Kidney (tissue), 22 donors: Measurements from ENCODE around the gene CRYGB. TPM values are rescaled to one million over a fixed set of nuclear protein-coding genes. Genes with fewer than 3 reads are reported as not detected.

ENCODE experiments used
- DNase-seq, 5 donors: peaks; one replicate each; pipeline ENCODE4 v3.0.0-alpha.2; 2013 to 2020
- FAIRE-seq: peaks from 2 replicates; lab custom pipeline; 2012; peaks lifted over from hg19 to GRCh38; lab: Jason Lieb, UNC
- H3K27ac ChIP-seq, 2 donors: one replicate each; pipeline ENCODE4 v1.7.0; 2013; ENCODE audit warnings: low read depth in 2 of 2, low read length in 2 of 2, inconsistent platforms in 1 of 2
- H3K27me3 ChIP-seq: one replicate; pipeline ENCODE4 v1.7.1; 2013; ENCODE audit warnings: low read length, inconsistent platforms; ENCODE audit not compliant: control insufficient read depth, insufficient read depth
- H3K36me3 ChIP-seq, 3 donors: one replicate each; pipeline versions ENCODE4 v1.7.0 to v1.7.1; 2013; ENCODE audit warnings: low read length in 3 of 3, control low read depth in 1 of 3, inconsistent platforms in 1 of 3; ENCODE audit not compliant: insufficient read depth in 3 of 3, control insufficient read depth in 2 of 3
- H3K4me1 ChIP-seq, 3 donors: one replicate each; pipeline versions ENCODE4 v1.7.0 to v1.7.1; 2013; ENCODE audit warnings: low read length in 3 of 3, inconsistent platforms in 1 of 3, low read depth in 1 of 3; ENCODE audit not compliant: control insufficient read depth in 2 of 3, insufficient read depth in 2 of 3
- H3K4me3 ChIP-seq, 3 donors: one replicate each; pipeline versions ENCODE4 v1.7.0 to v1.8.1; 2013; ENCODE audit warnings: low read length in 3 of 3, control low read depth in 1 of 3, inconsistent platforms in 1 of 3
- H3K9ac ChIP-seq, 3 donors: one replicate each; pipeline versions ENCODE4 v1.7.0 to v1.7.1; 2013; ENCODE audit warnings: low read length in 3 of 3, control low read depth in 1 of 3, inconsistent platforms in 1 of 3
- H3K9me3 ChIP-seq, 3 donors: one replicate each; pipeline versions ENCODE4 v1.7.0 to v1.7.1; 2013; ENCODE audit warnings: low read length in 3 of 3, control low read depth in 1 of 3, inconsistent platforms in 1 of 3; ENCODE audit not compliant: control insufficient read depth in 2 of 3, insufficient read depth in 1 of 3
- intact Hi-C: fragments of 100-400 bp; cut with DNase I; formaldehyde crosslinking; loops from one replicate; pipeline ENCODE4 v1.11.1; 2022
- long read RNA-seq, 10 donors: library from polyadenylated mRNA in 1 of 10; unstranded in 1 of 10; transcript quantifications; one replicate each; pipeline ENCODE4 v2.0.0 and lab custom pipeline, GENCODE V29; 2021 to 2026
- polyA plus RNA-seq: library from polyadenylated mRNA; stranded (reverse); fragments of 350-450 nt; fragmentation: Illumina TruSeq; extraction: RNeasy Lipid Tissue Mini Kit (QIAGEN cat#74804); gene quantifications from one replicate; pipeline ENCODE4 v1.2.3, GENCODE V29; 2014; ENCODE audit warnings: low read depth, low replicate concordance; ENCODE audit not compliant: insufficient read depth
- total RNA-seq: library from RNA; stranded (reverse); fragmentation: NEBNext Ultra II Directional; extraction: Animal tissue kit (Norgen Biotek cat#: 25700); gene quantifications from one replicate; pipeline ENCODE4 v1.2.1, GENCODE V29; 2021
- TF ChIP-seq, protein P1 (sequence below): IDR thresholded peaks from 3 replicates; pipeline ENCODE4 v1.5.1; 2012; ENCODE audit warnings: mild to moderate bottlenecking, moderate library complexity, borderline replicate concordance; ENCODE audit not compliant: insufficient read depth; ENCODE audit errors: extremely low read depth
- donor health status: control.
- donor health status: control.
- donor health status: control.
- donor health status: control.
- donor health status: control.
- donor health status: DM: yes; HTN: yes; CAD: no.
- donor health status: Normal renal cell carcinoma (clear cell type).

Gene CRYGB, protein sequence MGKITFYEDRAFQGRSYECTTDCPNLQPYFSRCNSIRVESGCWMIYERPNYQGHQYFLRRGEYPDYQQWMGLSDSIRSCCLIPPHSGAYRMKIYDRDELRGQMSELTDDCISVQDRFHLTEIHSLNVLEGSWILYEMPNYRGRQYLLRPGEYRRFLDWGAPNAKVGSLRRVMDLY
- not detected for total RNA-seq
- polyA plus RNA-seq, result not detected
- long read RNA-seq, donor 1, result 0 reads
- long read RNA-seq, donor 2, result 0 reads
- long read RNA-seq, donor 3, result 0 reads
- long read RNA-seq, donor 4, result 0 reads
- long read RNA-seq, donor 5, result 0 reads
- long read RNA-seq, donor 6, result 0 reads
- long read RNA-seq, donor 7, result 0 reads
- long read RNA-seq, donor 8, result 0 reads
- long read RNA-seq, donor 9, result 0 reads
- long read RNA-seq, donor 10, result 0 reads

DNA sequence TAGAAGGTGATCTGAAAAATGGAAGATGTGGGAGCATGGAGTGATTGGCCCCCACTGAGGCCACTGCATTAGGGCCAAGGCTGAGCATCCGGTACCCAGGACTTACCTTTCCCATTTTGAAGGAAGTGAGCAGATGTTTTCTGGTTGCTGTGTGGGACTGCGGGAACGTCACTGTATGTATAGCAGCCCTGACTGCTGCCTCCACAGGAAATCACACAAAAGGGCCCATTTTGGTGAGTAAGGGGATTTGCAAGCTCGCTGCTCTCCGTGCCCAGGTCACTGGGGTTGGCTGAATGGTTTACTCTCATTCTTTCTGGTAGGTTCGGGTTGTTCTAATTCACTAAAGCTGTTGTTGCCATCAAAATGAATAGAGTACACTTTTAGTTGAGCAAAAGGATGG is at the start of gene CRYGB:
TSS of gene CRYGB (minus strand) at position 153 of the 400 bp plus-strand sequence. CDS start at position 115, 38 bp downstream.
- H3K9me3 ChIP-seq, result no peaks in the 10 kb centered on the region
- DNase-seq (no peak), FAIRE-seq (no peak)
- no peak within 1 kb of the TSS for H3K4me3 ChIP-seq
- intact Hi-C loops, result no loop called here
- H3K36me3 ChIP-seq, result no peaks in the 10 kb centered on the region
- no peaks in the 10 kb centered on the region for H3K4me1 ChIP-seq
- no peak within 1 kb of the TSS for H3K27ac ChIP-seq
- H3K27me3 ChIP-seq, result no peaks in the 10 kb centered on the region
- TF ChIP-seq, protein P1, sequence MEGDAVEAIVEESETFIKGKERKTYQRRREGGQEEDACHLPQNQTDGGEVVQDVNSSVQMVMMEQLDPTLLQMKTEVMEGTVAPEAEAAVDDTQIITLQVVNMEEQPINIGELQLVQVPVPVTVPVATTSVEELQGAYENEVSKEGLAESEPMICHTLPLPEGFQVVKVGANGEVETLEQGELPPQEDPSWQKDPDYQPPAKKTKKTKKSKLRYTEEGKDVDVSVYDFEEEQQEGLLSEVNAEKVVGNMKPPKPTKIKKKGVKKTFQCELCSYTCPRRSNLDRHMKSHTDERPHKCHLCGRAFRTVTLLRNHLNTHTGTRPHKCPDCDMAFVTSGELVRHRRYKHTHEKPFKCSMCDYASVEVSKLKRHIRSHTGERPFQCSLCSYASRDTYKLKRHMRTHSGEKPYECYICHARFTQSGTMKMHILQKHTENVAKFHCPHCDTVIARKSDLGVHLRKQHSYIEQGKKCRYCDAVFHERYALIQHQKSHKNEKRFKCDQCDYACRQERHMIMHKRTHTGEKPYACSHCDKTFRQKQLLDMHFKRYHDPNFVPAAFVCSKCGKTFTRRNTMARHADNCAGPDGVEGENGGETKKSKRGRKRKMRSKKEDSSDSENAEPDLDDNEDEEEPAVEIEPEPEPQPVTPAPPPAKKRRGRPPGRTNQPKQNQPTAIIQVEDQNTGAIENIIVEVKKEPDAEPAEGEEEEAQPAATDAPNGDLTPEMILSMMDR, result no peak
- H3K9ac ChIP-seq, result no peak within 1 kb of the TSS

DNA sequence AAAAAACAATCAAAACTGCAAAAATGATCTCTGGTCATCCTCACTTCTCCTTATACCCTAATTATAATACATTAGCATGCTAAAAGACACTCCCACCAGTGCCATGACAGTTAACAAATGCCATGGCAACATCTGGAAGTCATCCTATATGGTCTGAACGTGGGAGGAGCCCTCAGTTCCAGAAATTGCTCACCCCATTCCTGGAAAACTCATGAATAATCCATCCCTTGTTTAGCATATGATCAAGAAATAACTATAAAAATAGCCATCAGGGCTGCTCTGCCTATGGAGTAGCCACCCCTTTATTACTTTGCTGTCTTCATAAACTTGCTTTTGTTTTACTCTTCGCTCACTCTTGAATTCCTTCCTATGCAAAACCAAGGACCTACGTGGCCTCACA is 49.6 kb upstream of the CRYGB start:
- TF ChIP-seq, protein P1, result no peak
- intact Hi-C loops, result no loop called here

DNA sequence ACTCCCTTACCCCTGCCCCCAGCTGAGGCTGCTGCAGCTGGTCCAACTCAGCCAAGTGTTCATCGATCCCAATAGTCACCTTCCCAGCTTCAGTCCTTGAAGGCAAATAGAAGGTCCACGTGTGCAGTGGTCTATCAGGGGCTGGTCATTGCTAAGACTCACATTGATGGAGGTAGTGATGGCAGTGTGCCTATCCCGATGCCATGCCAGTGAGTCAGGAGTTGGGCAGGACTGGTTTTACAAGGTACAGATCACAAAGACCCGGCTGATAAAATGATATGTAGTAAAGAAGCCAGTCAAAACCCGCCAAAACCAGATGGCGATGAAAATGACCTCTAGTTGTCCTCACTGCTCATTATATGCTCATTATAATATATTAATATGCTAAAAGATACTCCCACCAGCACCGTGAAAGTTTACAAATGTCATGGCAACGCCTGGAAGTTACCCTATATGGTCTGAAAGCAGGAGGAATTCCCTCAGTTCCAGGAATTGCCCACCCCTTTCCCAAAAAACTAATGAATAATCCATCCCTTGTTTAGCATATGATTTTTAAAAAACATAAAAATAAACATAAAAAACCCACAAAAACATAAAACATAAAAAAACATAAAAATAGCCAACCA is 46.8 kb upstream of the CRYGB start:
- no peak for DNase-seq
- Histone ChIP-seq H3K4me3 (no peak overlapping the region), H3K27me3 (no peaks in the 10 kb centered on the region), H3K4me1 (no peaks in the 10 kb centered on the region), H3K9me3 (no peaks in the 10 kb centered on the region), H3K27ac (no peak overlapping the region), H3K9ac (no peak overlapping the region), H3K36me3 (no peaks in the 10 kb centered on the region)
- FAIRE-seq, result no peak
- intact Hi-C loops, result no loop called here
- TF ChIP-seq, protein P1, result no peak

More for the DNA sequence above, 49.6 kb upstream of the CRYGB start:
- Histone ChIP-seq H3K27me3 (no peaks in the 10 kb centered on the region), H3K4me3 (no peak overlapping the region), H3K9ac (no peak overlapping the region), H3K4me1 (no peaks in the 10 kb centered on the region), H3K27ac (no peak overlapping the region), H3K36me3 (no peaks in the 10 kb centered on the region), H3K9me3 (no peaks in the 10 kb centered on the region)
- DNase-seq (no peak), FAIRE-seq (no peak)
